ENCODE results near the gene GCFC2.
A peak's percentile ranks its signal among the peaks of the same experiment; 100 is the strongest.

Gene GCFC2

GRCh38 chr2:75632091-75632701 is 78.5 kb downstream of the GCFC2 start:
- TF ChIP-seq CREB5 (CRISPR knock-in tag; IDR thresholded peaks at IDR 0.05; ENCODE audit: low read depth), result no peak
- no peak; the same call in 1 of the 2 replicates for TF ChIP-seq TOX (CRISPR knock-in tag; IDR thresholded peaks at IDR 0.05; ENCODE audit: borderline replicate concordance)
- no peak for TF ChIP-seq ZFP30 (CRISPR knock-in tag; IDR thresholded peaks at IDR 0.05)
- TF ChIP-seq RARB (CRISPR knock-in tag; IDR thresholded peaks at IDR 0.05), result no peak
- no peak for TF ChIP-seq POU6F1 (CRISPR knock-in tag; IDR thresholded peaks at IDR 0.05; ENCODE audit: borderline replicate concordance, low read depth)
- no peak for TF ChIP-seq ZFP3 (CRISPR knock-in tag; IDR thresholded peaks at IDR 0.05)
- no peak for TF ChIP-seq ZNF565 (CRISPR knock-in tag; conservative IDR thresholded peaks at IDR 0.05; ENCODE audit: low read depth)
- peak; percentile 79 for ATAC-seq

GRCh38 chr2:75627902-75628504 is 82.7 kb downstream of the GCFC2 start:
- no peak for TF ChIP-seq CSDC2 (CRISPR knock-in tag; IDR thresholded peaks at IDR 0.05)
- TF ChIP-seq SNAI2 (CRISPR knock-in tag; IDR thresholded peaks at IDR 0.05), result no peak
- no peak for TF ChIP-seq TSHZ2 (CRISPR knock-in tag; IDR thresholded peaks at IDR 0.05)
- TF ChIP-seq RARB (CRISPR knock-in tag; IDR thresholded peaks at IDR 0.05), result no peak
- no peak for TF ChIP-seq PATZ1 (CRISPR knock-in tag; IDR thresholded peaks at IDR 0.05; ENCODE audit: borderline replicate concordance)
- peak; percentile 88 for ATAC-seq

GRCh38 chr2:75622929-75623328 is 87.8 kb downstream of the GCFC2 start:
- no peak for ATAC-seq
- TF ChIP-seq TOX (CRISPR knock-in tag; IDR thresholded peaks at IDR 0.05; ENCODE audit: borderline replicate concordance) (no peak), OSR1 (CRISPR knock-in tag; IDR thresholded peaks at IDR 0.05) (no peak), ISL1 (CRISPR knock-in tag; IDR thresholded peaks at IDR 0.05) (no peak), ESRRG (CRISPR knock-in tag; IDR thresholded peaks at IDR 0.05) (no peak), CSDC2 (CRISPR knock-in tag; IDR thresholded peaks at IDR 0.05) (no peak)

- ATAC-seq, result no peak
Observed at GRCh38 chr2:75622500-75622899, 88.2 kb downstream of the GCFC2 start.

More at GRCh38 chr2:75622500-75622899, 88.2 kb downstream of the GCFC2 start:
- TF ChIP-seq ISL1 (CRISPR knock-in tag; IDR thresholded peaks at IDR 0.05) (no peak), CREB5 (CRISPR knock-in tag; IDR thresholded peaks at IDR 0.05; ENCODE audit: low read depth) (no peak), ZNF8 (CRISPR knock-in tag; IDR thresholded peaks at IDR 0.05) (no peak), CSDC2 (CRISPR knock-in tag; IDR thresholded peaks at IDR 0.05) (no peak), PATZ1 (CRISPR knock-in tag; IDR thresholded peaks at IDR 0.05; ENCODE audit: borderline replicate concordance) (no peak), ZNF70 (CRISPR knock-in tag; IDR thresholded peaks at IDR 0.05) (no peak), TOX (CRISPR knock-in tag; IDR thresholded peaks at IDR 0.05; ENCODE audit: borderline replicate concordance) (no peak), GLIS3 (CRISPR knock-in tag; IDR thresholded peaks at IDR 0.05) (no peak), PPARA (CRISPR knock-in tag; IDR thresholded peaks at IDR 0.05; ENCODE audit: borderline replicate concordance) (no peak), ARNTL (CRISPR knock-in tag; IDR thresholded peaks at IDR 0.05; ENCODE audit: borderline replicate concordance, low read depth) (no peak), ZFP30 (CRISPR knock-in tag; IDR thresholded peaks at IDR 0.05) (no peak), SNAI2 (CRISPR knock-in tag; IDR thresholded peaks at IDR 0.05) (no peak), BACH2 (CRISPR knock-in tag; IDR thresholded peaks at IDR 0.05; ENCODE audit: borderline replicate concordance) (no peak), CSRNP3 (CRISPR knock-in tag; IDR thresholded peaks at IDR 0.05) (no peak), ZNF565 (CRISPR knock-in tag; conservative IDR thresholded peaks at IDR 0.05; ENCODE audit: low read depth) (no peak), ZFP3 (CRISPR knock-in tag; IDR thresholded peaks at IDR 0.05) (no peak)
